ENCODE measurements around the gene RPL3.

Gene RPL3

DNA sequence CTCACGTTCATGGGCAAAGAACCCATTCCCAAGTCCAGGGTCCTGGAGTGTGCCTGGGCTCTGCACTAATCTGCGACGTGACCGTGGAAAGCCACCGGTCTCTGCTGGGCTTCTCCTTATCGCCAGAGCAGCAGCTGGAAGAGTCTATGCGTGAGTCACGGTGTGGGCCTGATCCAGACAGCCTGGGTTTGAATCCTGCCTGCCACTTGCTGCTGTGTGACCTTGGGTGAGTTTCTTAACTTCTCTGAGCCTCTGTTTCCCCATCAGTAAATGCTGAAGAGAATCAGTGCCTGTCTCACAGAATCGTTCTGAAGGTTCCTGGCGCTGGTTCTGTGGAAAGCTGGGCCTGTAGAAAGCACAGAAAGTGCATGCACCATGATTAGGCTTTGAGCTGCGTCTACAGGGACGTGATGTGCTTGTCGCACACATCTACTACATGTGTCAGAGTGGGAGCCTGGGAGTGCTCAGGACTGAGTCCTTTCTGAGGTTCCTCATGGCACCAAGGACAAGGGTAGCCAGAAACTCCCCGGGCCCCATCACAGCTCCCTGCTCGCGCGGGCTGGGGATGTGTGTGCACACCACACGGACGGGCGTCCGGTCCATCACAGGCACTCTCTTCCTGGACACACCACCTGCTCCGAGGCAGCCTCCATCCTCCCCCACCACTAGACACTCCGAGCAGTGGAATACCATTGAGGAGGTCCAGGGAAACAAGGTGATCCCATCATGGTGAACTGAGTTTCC lies 54.1 kb downstream of the RPL3 start:
- no peak for TF ChIP-seq POLR2AphosphoS5 (IDR thresholded peaks at IDR 0.05; ENCODE audit: low read depth, low read length)

DNA sequence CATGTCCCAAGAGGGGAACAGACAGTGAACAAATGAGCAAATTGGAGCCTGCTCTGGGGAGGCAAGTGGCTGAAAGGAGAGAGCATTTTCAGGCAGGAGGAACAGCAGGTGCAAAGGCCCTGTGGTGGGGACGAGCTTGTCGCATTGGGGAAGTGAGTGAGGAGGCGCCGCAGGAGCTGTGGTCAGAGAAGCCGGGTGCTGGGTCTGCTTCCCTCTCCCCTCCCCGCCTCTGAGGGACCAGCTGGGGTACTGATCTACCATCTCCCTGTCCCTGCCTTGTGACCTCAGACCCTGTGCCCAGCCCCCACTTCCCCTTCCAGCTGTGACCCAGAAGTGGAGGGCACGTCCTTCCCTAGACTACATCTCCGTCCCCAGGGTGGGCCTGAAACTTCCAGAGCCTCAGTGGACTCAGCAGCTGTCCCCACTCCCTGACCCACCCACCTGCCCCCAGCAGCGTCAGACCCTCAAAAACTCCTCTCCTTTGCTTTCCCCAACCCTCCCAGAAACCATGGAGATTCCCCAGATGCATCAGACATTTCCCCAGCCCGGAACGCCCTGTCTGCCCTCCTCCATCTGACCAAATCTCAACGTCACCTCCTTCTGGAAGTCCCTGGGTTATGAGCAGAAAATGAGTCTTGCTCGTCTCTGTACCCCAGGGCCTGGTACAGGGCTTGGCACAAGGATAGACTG lies 54.9 kb downstream of the RPL3 start:
- TF ChIP-seq, protein P1, sequence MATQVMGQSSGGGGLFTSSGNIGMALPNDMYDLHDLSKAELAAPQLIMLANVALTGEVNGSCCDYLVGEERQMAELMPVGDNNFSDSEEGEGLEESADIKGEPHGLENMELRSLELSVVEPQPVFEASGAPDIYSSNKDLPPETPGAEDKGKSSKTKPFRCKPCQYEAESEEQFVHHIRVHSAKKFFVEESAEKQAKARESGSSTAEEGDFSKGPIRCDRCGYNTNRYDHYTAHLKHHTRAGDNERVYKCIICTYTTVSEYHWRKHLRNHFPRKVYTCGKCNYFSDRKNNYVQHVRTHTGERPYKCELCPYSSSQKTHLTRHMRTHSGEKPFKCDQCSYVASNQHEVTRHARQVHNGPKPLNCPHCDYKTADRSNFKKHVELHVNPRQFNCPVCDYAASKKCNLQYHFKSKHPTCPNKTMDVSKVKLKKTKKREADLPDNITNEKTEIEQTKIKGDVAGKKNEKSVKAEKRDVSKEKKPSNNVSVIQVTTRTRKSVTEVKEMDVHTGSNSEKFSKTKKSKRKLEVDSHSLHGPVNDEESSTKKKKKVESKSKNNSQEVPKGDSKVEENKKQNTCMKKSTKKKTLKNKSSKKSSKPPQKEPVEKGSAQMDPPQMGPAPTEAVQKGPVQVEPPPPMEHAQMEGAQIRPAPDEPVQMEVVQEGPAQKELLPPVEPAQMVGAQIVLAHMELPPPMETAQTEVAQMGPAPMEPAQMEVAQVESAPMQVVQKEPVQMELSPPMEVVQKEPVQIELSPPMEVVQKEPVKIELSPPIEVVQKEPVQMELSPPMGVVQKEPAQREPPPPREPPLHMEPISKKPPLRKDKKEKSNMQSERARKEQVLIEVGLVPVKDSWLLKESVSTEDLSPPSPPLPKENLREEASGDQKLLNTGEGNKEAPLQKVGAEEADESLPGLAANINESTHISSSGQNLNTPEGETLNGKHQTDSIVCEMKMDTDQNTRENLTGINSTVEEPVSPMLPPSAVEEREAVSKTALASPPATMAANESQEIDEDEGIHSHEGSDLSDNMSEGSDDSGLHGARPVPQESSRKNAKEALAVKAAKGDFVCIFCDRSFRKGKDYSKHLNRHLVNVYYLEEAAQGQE (IDR thresholded peaks at IDR 0.05; ENCODE audit: insufficient read depth in 1 of 2, low read depth in 2 of 2, low read length in 2 of 2): no peak
- no peak for TF ChIP-seq SIN3A (IDR thresholded peaks at IDR 0.05; ENCODE audit: borderline replicate concordance, insufficient read depth, low read length)
- no peak for TF ChIP-seq POLR2AphosphoS5 (IDR thresholded peaks at IDR 0.05; ENCODE audit: low read depth, low read length)
- no peak for TF ChIP-seq FOXP2 (optimal IDR thresholded peaks at IDR 0.05; ENCODE audit: borderline replicate concordance, extremely low read depth, extremely low read length, insufficient read depth)

DNA sequence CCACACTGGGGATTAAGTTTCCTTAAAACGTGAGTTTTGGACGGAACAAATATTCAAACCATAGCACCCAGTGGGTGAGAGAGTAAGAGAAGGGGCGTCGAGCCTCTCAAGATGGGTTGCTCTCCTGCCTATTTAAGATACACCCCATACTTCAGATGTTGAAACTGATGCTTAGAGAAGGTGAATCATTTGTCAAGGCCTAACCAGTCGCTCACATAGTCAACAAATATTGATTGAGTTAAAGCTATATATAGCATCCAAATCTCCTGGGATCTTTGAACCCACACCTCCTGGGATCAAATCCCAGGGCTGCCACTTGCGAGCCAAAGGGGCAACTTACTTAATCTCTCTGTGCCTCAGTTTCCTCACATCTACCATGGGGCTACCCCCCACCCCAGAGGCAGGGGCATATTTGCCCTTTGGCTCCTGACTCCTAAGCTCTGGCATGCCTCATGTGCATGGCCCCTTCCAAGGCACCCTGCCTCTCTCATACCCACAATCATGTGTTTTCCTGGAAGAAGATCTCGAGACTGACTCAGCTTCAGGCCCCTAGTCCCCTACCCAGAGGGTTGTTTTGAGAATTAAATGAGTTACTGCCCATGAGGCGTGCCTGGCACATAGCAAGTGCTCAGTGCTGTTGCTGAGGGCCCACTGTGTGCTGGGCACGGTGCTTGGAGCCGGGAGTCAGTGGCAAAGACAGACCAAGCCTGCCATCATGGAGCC lies 55.6 kb downstream of the RPL3 start:
- TF ChIP-seq TAF1 (IDR thresholded peaks at IDR 0.05; ENCODE audit: borderline replicate concordance, insufficient read depth, low read length): no peak
